ENCODE measurements around the gene RAB31.

Gene RAB31

GRCh38 chr18:9694174-9694573, 13.9 kb upstream of the RAB31 start:
- DNase-seq (ENCODE audit: low read depth, low spot score) = no peak

DNA sequence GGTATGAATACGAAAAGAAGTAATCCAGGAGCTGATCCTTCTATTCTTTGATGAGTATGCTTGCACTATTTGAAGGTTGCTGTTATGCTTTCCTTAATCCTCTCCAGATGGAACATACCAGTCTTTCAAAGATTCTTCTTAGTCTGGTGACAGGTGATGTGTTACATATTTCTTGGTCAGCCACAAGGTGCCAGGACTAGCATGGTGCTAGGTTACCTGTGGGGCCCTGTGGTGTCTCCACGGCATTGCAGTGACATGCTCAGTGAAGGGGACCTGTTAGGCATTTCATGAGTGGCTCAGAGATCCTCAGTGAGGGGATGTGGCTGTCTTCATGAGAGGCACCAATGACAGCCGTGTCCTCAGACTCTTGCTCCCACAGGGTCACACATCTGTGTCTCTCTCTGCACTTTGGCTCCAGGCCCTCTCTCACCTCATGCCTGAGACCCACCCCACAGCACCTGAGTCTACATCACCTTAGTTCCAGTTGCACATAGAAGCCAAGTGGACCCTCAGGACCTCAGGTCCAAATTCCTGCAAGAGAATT, 13.1 kb upstream of the RAB31 start:
- no peak for DNase-seq (ENCODE audit: low read depth, low spot score)

GRCh38 chr18:9695605-9696004, 12.5 kb upstream of the RAB31 start:
- DNase-seq (ENCODE audit: low read depth, low spot score) = no peak

GRCh38 chr18:9696112-9696511, 12.0 kb upstream of the RAB31 start:
- no peak for DNase-seq (ENCODE audit: low read depth, low spot score)

DNA sequence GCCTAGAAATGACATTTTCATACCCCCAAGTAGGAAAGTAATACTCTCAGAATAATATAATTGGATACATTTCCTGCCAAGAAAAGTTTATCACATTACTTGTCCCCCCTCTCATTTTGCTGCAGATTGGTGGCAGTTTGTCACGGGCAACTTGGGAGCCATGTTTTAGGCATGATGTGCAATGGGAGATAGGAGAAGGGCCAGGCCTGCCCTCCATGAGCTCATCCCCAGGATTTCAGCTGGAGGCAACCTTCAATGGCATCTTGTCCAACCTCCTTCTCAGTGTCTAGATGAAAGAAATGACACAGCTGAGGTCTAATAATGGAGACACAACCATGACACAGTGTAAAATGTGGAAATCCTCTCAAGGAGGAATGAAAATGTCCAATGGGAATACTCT, 11.4 kb upstream of the RAB31 start:
- DNase-seq (ENCODE audit: low read depth, low spot score) = no peak

GRCh38 chr18:9697121-9697520, 11.0 kb upstream of the RAB31 start:
- DNase-seq (ENCODE audit: low read depth, low spot score) = no peak

DNA sequence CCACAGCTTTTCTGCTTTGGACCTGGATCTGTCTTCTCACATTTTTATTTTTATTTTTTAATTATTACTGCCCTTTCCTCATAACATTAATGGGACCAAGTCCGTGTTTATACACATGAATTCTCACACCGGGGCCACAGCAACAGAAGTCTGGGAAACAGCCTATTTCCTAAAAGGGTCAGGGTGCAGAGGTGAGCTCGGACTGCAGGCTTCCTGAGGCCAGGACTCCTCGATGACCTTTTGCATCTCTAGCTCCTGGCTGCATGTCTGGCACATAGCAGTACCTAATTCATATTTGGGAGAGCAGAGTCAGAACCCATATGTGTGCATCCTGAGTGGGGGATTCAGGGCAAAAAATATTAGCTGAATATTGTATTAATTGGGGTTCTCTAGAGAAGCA, 9.6 kb upstream of the RAB31 start:
- DNase-seq (ENCODE audit: low read depth, low spot score) = no peak

DNA sequence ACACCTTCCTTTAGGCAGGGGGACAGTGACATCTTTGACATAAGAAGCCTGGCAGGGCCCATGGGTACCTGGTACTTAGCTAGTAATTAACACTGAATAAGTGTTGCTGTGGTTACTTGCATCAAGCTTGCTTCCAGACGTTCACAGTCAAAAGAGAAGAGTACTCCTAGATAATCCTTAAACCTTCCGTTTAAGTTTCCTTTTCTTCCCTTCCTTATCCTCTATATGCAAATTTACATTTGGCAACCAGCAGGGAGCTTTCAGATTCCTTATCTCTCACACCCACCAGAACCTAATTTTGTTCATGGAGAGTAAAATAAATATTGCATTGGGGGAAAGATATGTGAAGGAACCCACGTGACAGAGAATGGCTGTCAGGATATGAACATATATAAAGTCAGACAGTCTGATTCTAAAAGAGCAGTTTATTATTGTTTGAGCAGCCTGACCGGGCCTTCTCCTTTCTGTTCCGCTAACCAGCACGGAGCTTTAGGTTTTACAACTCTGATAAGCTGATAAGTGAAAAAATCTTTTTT, 7.8 kb upstream of the RAB31 start:
- no peak for DNase-seq (ENCODE audit: low read depth, low spot score)

DNA sequence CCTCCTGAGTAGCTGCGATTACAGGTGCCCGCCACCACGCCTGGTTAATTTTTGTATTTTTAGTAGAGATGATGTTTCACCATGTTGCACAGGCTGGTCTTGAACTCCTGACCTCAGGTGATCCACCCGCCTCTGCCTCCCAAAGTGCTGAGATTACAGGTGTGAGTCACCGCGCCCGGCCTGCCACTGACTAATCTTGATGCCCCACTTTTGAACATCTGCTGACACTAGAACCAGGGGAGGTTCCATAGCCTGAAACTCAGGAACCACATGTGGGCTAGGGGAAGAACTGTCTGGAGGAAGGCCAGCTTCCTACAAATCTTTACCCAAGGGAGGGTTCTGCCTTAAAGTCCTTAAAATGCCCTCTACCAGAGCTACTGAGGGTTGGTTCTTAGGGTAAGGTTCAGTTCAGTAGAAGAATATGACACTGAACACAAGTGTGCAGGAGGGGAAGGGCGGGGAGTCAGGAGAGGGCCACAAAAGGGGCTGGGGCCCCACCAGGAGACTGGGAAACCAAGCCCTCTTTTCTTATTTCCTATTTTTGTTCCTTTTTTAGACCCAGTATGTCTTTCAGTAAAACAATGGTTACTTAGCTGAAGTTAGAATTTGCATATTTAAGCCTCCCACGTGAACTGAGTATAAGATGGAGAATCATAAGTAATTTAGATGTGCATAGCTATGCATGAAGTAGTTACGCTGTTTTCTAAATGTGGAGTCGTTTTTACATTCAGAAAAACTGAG, 6.3 kb upstream of the RAB31 start:
- DNase-seq (ENCODE audit: low read depth, low spot score) = no peak

- DNase-seq (ENCODE audit: low read depth, low spot score) = no peak
These were observed 3.6 kb upstream of the RAB31 start for GRCh38 chr18:9704233-9705118.

- no peak for DNase-seq (ENCODE audit: low read depth, low spot score)
These were observed 2.8 kb upstream of the RAB31 start for GRCh38 chr18:9705183-9705829.

- no peak for DNase-seq (ENCODE audit: low read depth, low spot score)
These were observed 1.8 kb upstream of the RAB31 start for GRCh38 chr18:9706081-9706935.

DNA sequence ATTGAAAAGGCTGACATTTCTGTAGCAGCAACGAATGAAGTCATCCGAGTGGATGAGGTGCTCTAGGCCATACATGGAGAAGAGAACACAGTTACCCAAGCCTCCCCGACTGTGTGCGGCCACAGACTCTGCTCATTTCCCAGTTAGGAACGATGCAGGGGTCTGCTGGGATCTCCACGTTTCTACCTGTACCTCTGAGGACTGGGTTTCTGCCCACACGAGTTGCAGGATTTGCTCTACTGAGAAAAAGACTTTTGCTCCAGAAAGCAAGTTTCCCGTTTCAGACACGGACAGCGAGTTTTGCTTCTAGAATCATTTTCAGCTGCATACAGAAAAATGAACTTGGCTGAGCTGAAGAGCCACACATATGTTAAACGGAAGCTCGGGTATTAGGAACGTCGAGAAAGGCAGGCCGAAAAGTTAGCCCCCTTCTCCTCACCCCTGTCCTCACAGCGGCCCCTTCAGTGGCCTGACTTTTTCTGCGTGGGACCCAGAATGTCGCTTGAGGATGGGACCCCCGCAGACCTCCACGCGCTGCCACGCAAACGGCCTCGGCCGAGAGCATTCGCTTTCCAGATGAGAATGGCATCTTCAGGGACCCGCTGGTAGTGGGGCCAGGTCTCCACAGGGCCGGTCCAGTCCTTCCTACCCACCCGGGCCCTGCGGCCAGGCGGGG, 582 bp upstream of the RAB31 start:
- DNase-seq (ENCODE audit: low read depth, low spot score) = peak; percentile 44

DNA sequence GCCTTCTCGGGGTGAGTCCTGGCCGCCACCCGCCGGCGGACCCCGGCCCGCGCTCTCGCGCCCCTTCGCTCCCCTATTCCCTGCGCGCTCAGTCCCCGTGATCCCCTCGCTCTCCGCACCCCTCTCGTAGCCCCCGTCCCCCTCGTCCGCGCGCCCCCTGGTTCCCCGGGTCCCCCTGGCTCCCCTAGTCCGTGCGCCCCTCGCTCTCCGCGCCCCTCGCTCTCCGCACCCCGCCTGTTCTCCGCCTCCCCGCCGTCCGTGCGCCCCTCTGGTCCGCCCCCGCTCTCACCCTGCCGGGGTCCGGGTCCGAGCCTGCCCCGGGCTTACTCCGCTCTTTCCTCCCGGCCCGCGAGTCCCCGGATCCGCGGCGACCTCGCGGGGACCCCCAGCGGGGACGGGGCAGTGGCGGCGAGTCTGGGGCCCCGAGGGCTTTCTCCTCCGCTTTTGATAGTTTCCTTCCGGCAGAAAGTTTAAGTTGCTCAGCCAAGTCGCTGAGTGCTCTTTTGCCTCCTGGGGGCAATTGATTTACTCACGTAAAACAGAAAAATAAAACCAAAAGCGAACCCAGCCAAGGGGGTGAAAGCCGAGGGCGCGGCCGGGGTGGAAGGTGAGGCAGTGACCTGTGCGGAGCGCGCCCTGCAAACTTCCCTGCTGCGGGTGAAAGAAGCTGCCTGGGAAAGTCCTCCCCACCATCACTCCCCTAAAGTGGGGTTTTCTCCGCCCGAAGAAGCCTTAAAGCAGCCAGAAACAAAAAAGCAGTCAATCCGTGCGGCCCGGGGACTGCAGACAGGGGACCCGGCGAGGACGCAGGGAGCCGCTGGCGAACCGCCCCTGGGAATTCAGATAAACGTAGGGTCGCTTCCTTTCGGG, 568 bp downstream of the RAB31 start:
- DNase-seq (ENCODE audit: low read depth, low spot score) = no peak

DNA sequence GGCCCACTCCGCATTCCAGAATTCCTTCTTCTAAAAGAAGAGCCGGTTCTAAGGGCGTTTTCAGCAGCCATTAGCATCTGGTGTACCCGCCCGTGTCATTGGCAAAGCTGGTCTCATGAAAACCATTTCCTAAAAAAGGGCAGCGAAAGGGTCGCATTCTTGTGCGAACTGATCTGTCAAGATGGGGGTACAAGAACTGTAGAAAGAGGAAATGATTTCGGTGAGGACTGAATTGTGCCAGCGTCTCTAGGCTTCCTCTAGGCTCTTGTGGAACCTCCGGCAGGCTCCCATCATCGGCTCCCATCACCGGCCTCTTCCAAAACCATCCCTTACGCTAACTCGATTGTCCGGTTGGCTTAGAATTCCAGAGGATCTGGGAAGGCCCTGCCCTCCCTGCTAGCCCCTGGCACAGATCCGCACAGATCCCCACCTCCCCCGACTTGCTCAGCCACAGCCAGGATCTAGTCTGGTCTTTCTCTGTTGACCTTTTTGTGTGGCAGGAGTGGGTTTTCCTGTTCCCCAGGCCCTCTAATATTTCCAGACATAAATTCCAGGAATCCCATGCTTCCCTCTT, 1.3 kb downstream of the RAB31 start:
- DNase-seq (ENCODE audit: low read depth, low spot score) = peak; percentile 94

- DNase-seq (ENCODE audit: low read depth, low spot score) = no peak
These were observed 1.9 kb downstream of the RAB31 start for GRCh38 chr18:9710037-9710436.

GRCh38 chr18:9711361-9712129, 3.4 kb downstream of the RAB31 start:
- no peak for DNase-seq (ENCODE audit: low read depth, low spot score)

GRCh38 chr18:9712130-9712577, 4.1 kb downstream of the RAB31 start:
- DNase-seq (ENCODE audit: low read depth, low spot score) = no peak

All from ELF-1 (cell line).